ENCODE data around the gene CCDC6. TPM values are rescaled to one million over a fixed set of nuclear protein-coding genes. Genes with fewer than 3 reads are reported as not detected.

CCDC6 gene
- polyA plus RNA-seq, 2 of the 4 experiments (the other 2 are of a cell fraction), result 21.4 to 43.5 TPM

DNA sequence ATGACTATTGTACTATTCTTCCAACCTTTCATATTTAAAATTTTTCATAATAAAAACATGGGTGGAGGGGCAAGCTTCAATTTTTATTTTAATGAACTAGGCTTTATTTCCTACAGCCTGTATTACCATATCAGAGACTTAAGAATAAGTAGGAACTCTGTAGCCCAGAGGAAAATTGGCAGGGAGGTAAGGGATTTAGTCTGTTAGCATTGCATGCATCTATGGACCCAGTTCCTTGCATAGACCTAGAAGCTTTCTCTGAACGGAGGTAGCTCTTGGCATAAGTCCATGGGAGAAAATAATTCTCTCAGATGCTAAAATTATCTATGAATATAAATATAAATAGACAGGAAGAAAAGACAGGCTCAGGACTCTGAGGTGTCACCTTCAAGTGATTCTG, 31.4 kb upstream of the CCDC6 start:
- Histone ChIP-seq H3K27ac (no peak overlapping the region), H3K4me2 (no peak overlapping the region), H3K4me3 (no peak overlapping the region), H3K4me1 (no peaks in the 10 kb centered on the region), H3K9me3 (no peaks in the 10 kb centered on the region)
- DNase-seq (ENCODE audit: low read depth in 1 of 2, low spot score in 1 of 2) (no peak), ATAC-seq (no peak), FAIRE-seq (no peak)
- WGBS (ENCODE audit: missing lambda C conversion rate), result 10% methylated on average over 1 of the region's 1 CpG
- CTCF ChIA-PET, result interaction anchor here (0.6 kb wide), 1 partner anchor 98 kb away, joined by 3 read pairs; no protein-coding TSS in a partner anchor
- TF ChIP-seq, protein P1, sequence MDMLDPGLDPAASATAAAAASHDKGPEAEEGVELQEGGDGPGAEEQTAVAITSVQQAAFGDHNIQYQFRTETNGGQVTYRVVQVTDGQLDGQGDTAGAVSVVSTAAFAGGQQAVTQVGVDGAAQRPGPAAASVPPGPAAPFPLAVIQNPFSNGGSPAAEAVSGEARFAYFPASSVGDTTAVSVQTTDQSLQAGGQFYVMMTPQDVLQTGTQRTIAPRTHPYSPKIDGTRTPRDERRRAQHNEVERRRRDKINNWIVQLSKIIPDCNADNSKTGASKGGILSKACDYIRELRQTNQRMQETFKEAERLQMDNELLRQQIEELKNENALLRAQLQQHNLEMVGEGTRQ (IDR thresholded peaks at IDR 0.05), result no peak
- no peak for TF ChIP-seq NPAS2 (CRISPR knock-in tag; IDR thresholded peaks at IDR 0.05; ENCODE audit: borderline replicate concordance)
- TF ChIP-seq MAFK (IDR thresholded peaks at IDR 0.05; ENCODE audit: partially characterized antibody), result no peak
- TF ChIP-seq RARB (CRISPR knock-in tag; IDR thresholded peaks at IDR 0.05), result no peak
- TF ChIP-seq CHD4 (IDR thresholded peaks at IDR 0.05; ENCODE audit: borderline replicate concordance), result no peak
- no peak for TF ChIP-seq POLR2AphosphoS2 (conservative IDR thresholded peaks at IDR 0.05; ENCODE audit: low read length)
- TF ChIP-seq CBX8 (IDR thresholded peaks at IDR 0.05), result no peak
- TF ChIP-seq, protein P2, sequence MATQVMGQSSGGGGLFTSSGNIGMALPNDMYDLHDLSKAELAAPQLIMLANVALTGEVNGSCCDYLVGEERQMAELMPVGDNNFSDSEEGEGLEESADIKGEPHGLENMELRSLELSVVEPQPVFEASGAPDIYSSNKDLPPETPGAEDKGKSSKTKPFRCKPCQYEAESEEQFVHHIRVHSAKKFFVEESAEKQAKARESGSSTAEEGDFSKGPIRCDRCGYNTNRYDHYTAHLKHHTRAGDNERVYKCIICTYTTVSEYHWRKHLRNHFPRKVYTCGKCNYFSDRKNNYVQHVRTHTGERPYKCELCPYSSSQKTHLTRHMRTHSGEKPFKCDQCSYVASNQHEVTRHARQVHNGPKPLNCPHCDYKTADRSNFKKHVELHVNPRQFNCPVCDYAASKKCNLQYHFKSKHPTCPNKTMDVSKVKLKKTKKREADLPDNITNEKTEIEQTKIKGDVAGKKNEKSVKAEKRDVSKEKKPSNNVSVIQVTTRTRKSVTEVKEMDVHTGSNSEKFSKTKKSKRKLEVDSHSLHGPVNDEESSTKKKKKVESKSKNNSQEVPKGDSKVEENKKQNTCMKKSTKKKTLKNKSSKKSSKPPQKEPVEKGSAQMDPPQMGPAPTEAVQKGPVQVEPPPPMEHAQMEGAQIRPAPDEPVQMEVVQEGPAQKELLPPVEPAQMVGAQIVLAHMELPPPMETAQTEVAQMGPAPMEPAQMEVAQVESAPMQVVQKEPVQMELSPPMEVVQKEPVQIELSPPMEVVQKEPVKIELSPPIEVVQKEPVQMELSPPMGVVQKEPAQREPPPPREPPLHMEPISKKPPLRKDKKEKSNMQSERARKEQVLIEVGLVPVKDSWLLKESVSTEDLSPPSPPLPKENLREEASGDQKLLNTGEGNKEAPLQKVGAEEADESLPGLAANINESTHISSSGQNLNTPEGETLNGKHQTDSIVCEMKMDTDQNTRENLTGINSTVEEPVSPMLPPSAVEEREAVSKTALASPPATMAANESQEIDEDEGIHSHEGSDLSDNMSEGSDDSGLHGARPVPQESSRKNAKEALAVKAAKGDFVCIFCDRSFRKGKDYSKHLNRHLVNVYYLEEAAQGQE (IDR thresholded peaks at IDR 0.05), result no peak
- POLR2A ChIA-PET, result no interaction called here

DNA sequence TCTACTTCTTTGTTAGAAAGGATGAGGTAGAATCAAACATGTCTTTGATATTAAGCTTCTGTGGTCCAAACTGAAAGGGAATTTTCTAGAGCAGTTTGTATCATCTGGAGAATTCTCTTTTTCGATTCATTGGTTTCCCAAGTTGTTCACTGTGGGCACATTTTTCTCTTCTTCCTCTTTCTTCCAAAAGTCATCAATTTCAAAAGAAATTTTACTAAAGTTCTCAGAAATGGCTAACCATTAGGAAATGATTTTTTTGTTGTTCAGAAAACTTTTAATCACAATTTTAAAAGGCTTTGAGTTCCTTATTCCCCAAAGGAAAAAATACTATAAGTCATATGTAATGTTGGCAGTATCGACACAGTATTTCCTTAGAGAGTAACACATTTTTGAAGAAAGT, 28.3 kb upstream of the CCDC6 start:
- Histone ChIP-seq H3K4me2 (no peak overlapping the region), H3K4me3 (no peak overlapping the region), H3K27ac (no peak overlapping the region), H3K9me3 (peaks cover 3% of the 10 kb centered on the region; the same call in 1 of the 3 replicates), H3K4me1 (no peaks in the 10 kb centered on the region)
- no peak for FAIRE-seq
- 34% methylated on average over 2 of the region's 2 CpGs for WGBS (ENCODE audit: missing lambda C conversion rate)
- no peak for ATAC-seq
- DNase-seq (ENCODE audit: low read depth in 1 of 2, low spot score in 1 of 2), result no peak
- no peak for TF ChIP-seq FOSL2 (IDR thresholded peaks at IDR 0.05)
- TF ChIP-seq FOSL2 (CRISPR knock-in tag; IDR thresholded peaks at IDR 0.05), result no peak
- TF ChIP-seq EHF (CRISPR knock-in tag; IDR thresholded peaks at IDR 0.05), result no peak
- no peak for TF ChIP-seq NR3C1 (IDR thresholded peaks at IDR 0.05)
- no peak for TF ChIP-seq ZC3H11A (IDR thresholded peaks at IDR 0.05)
- no peak for TF ChIP-seq ZSCAN20 (CRISPR knock-in tag; IDR thresholded peaks at IDR 0.05)
- TF ChIP-seq, protein P3, sequence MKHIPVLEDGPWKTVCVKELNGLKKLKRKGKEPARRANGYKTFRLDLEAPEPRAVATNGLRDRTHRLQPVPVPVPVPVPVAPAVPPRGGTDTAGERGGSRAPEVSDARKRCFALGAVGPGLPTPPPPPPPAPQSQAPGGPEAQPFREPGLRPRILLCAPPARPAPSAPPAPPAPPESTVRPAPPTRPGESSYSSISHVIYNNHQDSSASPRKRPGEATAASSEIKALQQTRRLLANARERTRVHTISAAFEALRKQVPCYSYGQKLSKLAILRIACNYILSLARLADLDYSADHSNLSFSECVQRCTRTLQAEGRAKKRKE (CRISPR knock-in tag; IDR thresholded peaks at IDR 0.05; ENCODE audit: low read depth), result no peak
- TF ChIP-seq RNF2 (IDR thresholded peaks at IDR 0.05; ENCODE audit: borderline replicate concordance, low read depth), result no peak
- no peak for TF ChIP-seq MAFK (IDR thresholded peaks at IDR 0.05; ENCODE audit: partially characterized antibody)
- TF ChIP-seq, protein P4, sequence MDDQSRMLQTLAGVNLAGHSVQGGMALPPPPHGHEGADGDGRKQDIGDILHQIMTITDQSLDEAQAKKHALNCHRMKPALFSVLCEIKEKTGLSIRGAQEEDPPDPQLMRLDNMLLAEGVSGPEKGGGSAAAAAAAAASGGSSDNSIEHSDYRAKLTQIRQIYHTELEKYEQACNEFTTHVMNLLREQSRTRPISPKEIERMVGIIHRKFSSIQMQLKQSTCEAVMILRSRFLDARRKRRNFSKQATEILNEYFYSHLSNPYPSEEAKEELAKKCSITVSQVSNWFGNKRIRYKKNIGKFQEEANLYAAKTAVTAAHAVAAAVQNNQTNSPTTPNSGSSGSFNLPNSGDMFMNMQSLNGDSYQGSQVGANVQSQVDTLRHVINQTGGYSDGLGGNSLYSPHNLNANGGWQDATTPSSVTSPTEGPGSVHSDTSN (IDR thresholded peaks at IDR 0.05), result no peak
- no peak for TF ChIP-seq CBX8 (IDR thresholded peaks at IDR 0.05)
- POLR2A ChIA-PET, result no interaction called here
- CTCF ChIA-PET, result no interaction called here

Measured in A549 (cell line).